ENCODE measurements around the gene PHF23.

DNA sequence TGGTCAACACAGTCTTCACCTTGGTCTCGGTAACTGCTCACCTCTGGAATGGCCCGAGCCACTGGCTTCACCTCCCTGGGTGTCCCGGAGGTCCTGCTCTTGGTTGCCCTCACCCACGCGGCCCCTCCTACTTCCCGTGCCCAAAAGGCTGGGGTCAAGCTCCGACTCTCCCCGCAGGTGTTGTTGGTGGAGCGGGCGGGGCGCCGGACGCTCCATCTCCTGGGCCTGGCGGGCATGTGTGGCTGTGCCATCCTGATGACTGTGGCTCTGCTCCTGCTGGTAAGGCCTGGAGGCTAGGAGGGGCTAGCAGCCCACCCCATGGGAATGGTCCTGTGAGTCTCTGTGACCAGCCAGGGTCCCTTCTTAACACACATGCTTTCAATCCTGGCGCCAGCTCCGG lies 45.7 kb upstream of the PHF23 start:
- TF ChIP-seq TAF1 (IDR thresholded peaks at IDR 0.05; ENCODE audit: borderline replicate concordance, insufficient read depth, low read length) (no peak), POLR2AphosphoS5 (IDR thresholded peaks at IDR 0.05; ENCODE audit: low read depth, low read length) (no peak)

All from PFSK-1 (cell line).